PC-3 (cell line): ENCODE results near the gene LLGL2.

Experiments used
- EZH2 ChIP-seq: fragments of 300-600 bp; sonication (generic); IDR thresholded peaks from one replicate; pipeline ENCODE4 v1.6.1; 2017; ENCODE audit warnings: antibody characterized with exemption, mild to moderate bottlenecking, low read length; ENCODE audit not compliant: unreplicated experiment
- TF ChIP-seq, protein P1 (sequence below): fragments of 300-600 bp; sonication (generic); conservative IDR thresholded peaks from 2 replicates; pipeline ENCODE4 v1.5.1; 2017; ENCODE audit warnings: antibody characterized with exemption, low read depth, mild to moderate bottlenecking, low read length

DNA sequence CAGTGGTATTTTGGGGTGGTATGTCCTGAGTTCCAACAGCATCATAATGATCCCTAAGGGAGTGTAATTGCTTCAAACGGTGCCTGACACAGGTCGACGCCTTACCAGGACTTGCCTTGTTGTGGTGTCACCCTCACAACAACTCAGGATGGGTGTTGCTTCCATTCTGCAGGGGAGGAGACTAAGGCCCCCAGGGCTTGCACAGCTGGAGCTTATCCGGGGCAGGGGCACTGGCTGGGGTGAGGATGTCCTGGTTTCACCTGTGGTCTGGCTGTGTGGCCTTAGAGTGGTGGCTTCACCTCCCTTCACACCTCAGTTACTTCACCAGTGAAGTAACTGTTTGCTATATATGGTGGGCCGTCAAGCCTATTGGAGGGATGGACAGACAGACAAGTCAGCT is 23.3 kb downstream of the LLGL2 start:
- TF ChIP-seq, protein P1, sequence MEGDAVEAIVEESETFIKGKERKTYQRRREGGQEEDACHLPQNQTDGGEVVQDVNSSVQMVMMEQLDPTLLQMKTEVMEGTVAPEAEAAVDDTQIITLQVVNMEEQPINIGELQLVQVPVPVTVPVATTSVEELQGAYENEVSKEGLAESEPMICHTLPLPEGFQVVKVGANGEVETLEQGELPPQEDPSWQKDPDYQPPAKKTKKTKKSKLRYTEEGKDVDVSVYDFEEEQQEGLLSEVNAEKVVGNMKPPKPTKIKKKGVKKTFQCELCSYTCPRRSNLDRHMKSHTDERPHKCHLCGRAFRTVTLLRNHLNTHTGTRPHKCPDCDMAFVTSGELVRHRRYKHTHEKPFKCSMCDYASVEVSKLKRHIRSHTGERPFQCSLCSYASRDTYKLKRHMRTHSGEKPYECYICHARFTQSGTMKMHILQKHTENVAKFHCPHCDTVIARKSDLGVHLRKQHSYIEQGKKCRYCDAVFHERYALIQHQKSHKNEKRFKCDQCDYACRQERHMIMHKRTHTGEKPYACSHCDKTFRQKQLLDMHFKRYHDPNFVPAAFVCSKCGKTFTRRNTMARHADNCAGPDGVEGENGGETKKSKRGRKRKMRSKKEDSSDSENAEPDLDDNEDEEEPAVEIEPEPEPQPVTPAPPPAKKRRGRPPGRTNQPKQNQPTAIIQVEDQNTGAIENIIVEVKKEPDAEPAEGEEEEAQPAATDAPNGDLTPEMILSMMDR: no peak
- no peak for TF ChIP-seq EZH2
